Measurements from ENCODE around the gene RAP2C. TPM values are rescaled to one million over a fixed set of nuclear protein-coding genes. Genes with fewer than 3 reads are reported as not detected.

The RAP2C gene
- total RNA-seq, 2 experiments from 2014 or later: 27.0 to 28.1 TPM

Other genes with a start within 250 kb of the RAP2C start
- gene STK26, start 196.1 kb downstream of the RAP2C start, total RNA-seq: 10 to 100 TPM; 46.2 to 59.9 TPM
- not detected for gene FRMD7, start 91.4 kb downstream of the RAP2C start, total RNA-seq